HG03469 (cell line): ENCODE data around the gene JAZF1.
A peak's percentile ranks its signal among the peaks of the same experiment; 100 is the strongest.
"Not testable (repeated sequence)": the region's sequence is repeated elsewhere in the genome, so short reads cannot be mapped to it uniquely, and the experiment has no call there.

Experiments used
- ATAC-seq: cut with Tn5 transposase; IDR thresholded peaks from one replicate; pipeline ENCODE4 v1.9.1; 2021; ENCODE audit warnings: mild to moderate bottlenecking, moderate library complexity, moderate number of reproducible peaks; ENCODE audit not compliant: unreplicated experiment

Gene JAZF1

GRCh38 chr7:27897001-27897400 lies 283.6 kb downstream of the JAZF1 start:
- ATAC-seq = no peak

GRCh38 chr7:27895551-27895950 lies 285.0 kb downstream of the JAZF1 start:
- ATAC-seq = no peak

GRCh38 chr7:27890205-27890849 lies 290.3 kb downstream of the JAZF1 start:
- peak; percentile 95 for ATAC-seq

GRCh38 chr7:27889800-27890199 lies 290.8 kb downstream of the JAZF1 start:
- no peak for ATAC-seq

- ATAC-seq = no peak
Observed at GRCh38 chr7:27888736-27889135, 291.9 kb downstream of the JAZF1 start.

GRCh38 chr7:27886710-27887109 lies 293.9 kb downstream of the JAZF1 start:
- ATAC-seq = not testable (repeated sequence)

GRCh38 chr7:27885652-27886051 lies 294.9 kb downstream of the JAZF1 start:
- no peak for ATAC-seq

- ATAC-seq = no peak
Observed at GRCh38 chr7:27883696-27884095, 296.9 kb downstream of the JAZF1 start.

GRCh38 chr7:27876756-27877155 lies 303.8 kb downstream of the JAZF1 start:
- no peak for ATAC-seq

- ATAC-seq = no peak
Observed at GRCh38 chr7:27875832-27876231, 304.8 kb downstream of the JAZF1 start.

GRCh38 chr7:27875061-27875460 lies 305.5 kb downstream of the JAZF1 start:
- ATAC-seq = no peak

- no peak for ATAC-seq
Observed at GRCh38 chr7:27873981-27874957, 306.3 kb downstream of the JAZF1 start.

GRCh38 chr7:27872356-27873275 lies 308.0 kb downstream of the JAZF1 start:
- ATAC-seq = no peak

- no peak for ATAC-seq
Observed at GRCh38 chr7:27871866-27872265, 308.7 kb downstream of the JAZF1 start.

GRCh38 chr7:27871086-27871485 lies 309.5 kb downstream of the JAZF1 start:
- ATAC-seq = no peak

GRCh38 chr7:27870595-27870994 lies 310.0 kb downstream of the JAZF1 start:
- ATAC-seq = no peak

- no peak for ATAC-seq
Observed at GRCh38 chr7:27869056-27869455, 311.5 kb downstream of the JAZF1 start.

GRCh38 chr7:27868131-27868550 lies 312.5 kb downstream of the JAZF1 start:
- ATAC-seq = no peak

GRCh38 chr7:27866828-27867672 lies 313.5 kb downstream of the JAZF1 start:
- no peak for ATAC-seq

- no peak for ATAC-seq
Observed at GRCh38 chr7:27866256-27866655, 314.3 kb downstream of the JAZF1 start.
